Neuronal stem cell (in vitro differentiated cells): Measurements from ENCODE around the gene GAS2L3. TPM values are rescaled to one million over a fixed set of nuclear protein-coding genes. Genes with fewer than 3 reads are reported as not detected.
A peak's percentile ranks its signal among the peaks of the same experiment; 100 is the strongest.

Experiments used
- DNase-seq: peaks from one replicate; pipeline ENCODE4 v3.0.0-alpha.2; 2013; ENCODE audit warnings: low spot score
- H2AFZ ChIP-seq: one replicate; pipeline ENCODE4 v1.6.1; 2013; ENCODE audit warnings: mild to moderate bottlenecking, low read length, inconsistent platforms
- H2AK5ac ChIP-seq: 2 replicates; pipeline ENCODE4 v1.6.1; 2013; ENCODE audit warnings: low read depth, mild to moderate bottlenecking, inconsistent platforms, low read length, moderate library complexity, mixed read lengths
- H2BK120ac ChIP-seq: 2 replicates; pipeline ENCODE4 v1.6.1; 2013; ENCODE audit warnings: low read depth, mild to moderate bottlenecking, inconsistent platforms, low read length, moderate library complexity, mixed read lengths
- H2BK12ac ChIP-seq: one replicate; pipeline ENCODE4 v1.6.1; 2013; ENCODE audit warnings: low read length, inconsistent platforms
- H2BK15ac ChIP-seq: 2 replicates; pipeline ENCODE4 v1.6.1; 2013; ENCODE audit warnings: mild to moderate bottlenecking, low read length, inconsistent platforms, mixed read lengths
- H2BK5ac ChIP-seq: one replicate; pipeline ENCODE4 v1.6.1; 2013; ENCODE audit warnings: inconsistent platforms, mild to moderate bottlenecking, low read length, moderate library complexity
- H3K14ac ChIP-seq: one replicate; pipeline ENCODE4 v1.6.1; 2013; ENCODE audit warnings: low read length, inconsistent platforms
- H3K18ac ChIP-seq: 2 replicates; pipeline ENCODE4 v1.6.1; 2013; ENCODE audit warnings: low read length, inconsistent platforms
- H3K23ac ChIP-seq: 2 replicates; pipeline ENCODE4 v1.6.1; 2013; ENCODE audit warnings: low read depth, mild to moderate bottlenecking, mixed read lengths, low read length, inconsistent platforms; ENCODE audit not compliant: poor library complexity
- H3K27ac ChIP-seq: replicated peaks from 3 replicates; pipeline ENCODE4 v1.5.1; 2013; ENCODE audit warnings: low read length, inconsistent platforms
- H3K27me3 ChIP-seq, 3 experiments: 2 replicates each; pipeline ENCODE4 v1.6.1; 2013; ENCODE audit warnings: low read length in 3 of 3, mild to moderate bottlenecking in 2 of 3, inconsistent platforms in 1 of 3, low read depth in 1 of 3, mixed read lengths in 1 of 3, moderate library complexity in 1 of 3; ENCODE audit not compliant: control insufficient read depth in 3 of 3, insufficient read depth in 3 of 3
- H3K36me3 ChIP-seq, 2 donors: replicated peaks in 1 of 2; 2 replicates each; pipeline ENCODE4 v1.6.1; 2013; ENCODE audit warnings: low read length in 2 of 2; ENCODE audit not compliant: control insufficient read depth in 2 of 2, insufficient read depth in 2 of 2
- H3K4ac ChIP-seq: 2 replicates; pipeline ENCODE4 v1.6.1; 2013; ENCODE audit warnings: inconsistent platforms, mild to moderate bottlenecking, low read length, moderate library complexity
- H3K4me1 ChIP-seq, 2 donors: 1 replicate in 1 of 2; 2 replicates in 1 of 2; pipeline ENCODE4 v1.6.1; 2013; ENCODE audit warnings: low read length in 2 of 2, low read depth in 1 of 2; ENCODE audit not compliant: control insufficient read depth in 2 of 2, insufficient read depth in 1 of 2
- H3K4me2 ChIP-seq: one replicate; pipeline ENCODE4 v1.6.1; 2013; ENCODE audit warnings: mild to moderate bottlenecking, low read length, inconsistent platforms; ENCODE audit not compliant: insufficient read depth, poor library complexity, severe bottlenecking
- H3K4me3 ChIP-seq, 2 donors: 2 replicates each; pipeline ENCODE4 v1.5.1; 2013; ENCODE audit warnings: low read length in 2 of 2, mild to moderate bottlenecking in 2 of 2, inconsistent platforms in 1 of 2, moderate library complexity in 1 of 2
- H3K79me1 ChIP-seq: one replicate; pipeline ENCODE4 v1.6.1; 2013; ENCODE audit warnings: low read depth, mild to moderate bottlenecking, inconsistent platforms, low read length, moderate library complexity
- H3K9ac ChIP-seq: one replicate; pipeline ENCODE4 v1.6.1; 2013; ENCODE audit warnings: mild to moderate bottlenecking, low read depth, low read length, inconsistent platforms; ENCODE audit not compliant: poor library complexity
- H3K9me3 ChIP-seq, 2 donors: replicated peaks in 1 of 2; 2 replicates each; pipeline versions ENCODE3 to v1.6.1; 2013; ENCODE audit warnings: low read length in 2 of 2, mild to moderate bottlenecking in 2 of 2, inconsistent platforms in 1 of 2, low read depth in 1 of 2, mixed read lengths in 1 of 2, moderate library complexity in 1 of 2; ENCODE audit not compliant: control insufficient read depth in 2 of 2, insufficient read depth in 1 of 2
- H4K8ac ChIP-seq: one replicate; pipeline ENCODE4 v1.6.1; 2013; ENCODE audit warnings: low read depth, mild to moderate bottlenecking, inconsistent platforms, low read length, moderate library complexity
- H4K91ac ChIP-seq: one replicate; pipeline ENCODE4 v1.6.1; 2013; ENCODE audit warnings: low read length, low read depth, mild to moderate bottlenecking, inconsistent platforms; ENCODE audit not compliant: poor library complexity
- WGBS, 2 donors: extraction: QIAGEN DNeasy Blood & Tissue Kit; methylation state at CpG; one replicate each; pipeline ENCODE4 v1.1.7; 2013; ENCODE audit warnings: missing lambda C conversion rate in 2 of 2, mixed read lengths in 1 of 2; ENCODE audit not compliant: insufficient read length in 2 of 2, insufficient replicate concordance in 1 of 2; ENCODE audit errors: extremely low coverage in 2 of 2; 5-methylcytosine and 5-hydroxymethylcytosine counted together
- polyA plus RNA-seq, 2 experiments: library from polyadenylated mRNA; stranded (reverse); fragments of 200-250 nt; gene quantifications; one replicate each; pipeline ENCODE4 v1.2.3, GENCODE V29; 2013

The GAS2L3 gene
- 30.3 TPM for polyA plus RNA-seq (2013, experiment 1 of 2)
- polyA plus RNA-seq (2013, experiment 2 of 2): 33.4 TPM

GRCh38 chr12:100573292-100574186 lies at the start of gene GAS2L3:
Gene GAS2L3, plus strand, starts transcription at chr12:100573684. Its CDS starts 21,221 bp downstream, at chr12:100594905.
- no peak within 1 kb of the TSS for H4K91ac ChIP-seq
- peak within 1 kb of the TSS; percentile 82 for H3K4me2 ChIP-seq
- H2BK15ac ChIP-seq: no peak within 1 kb of the TSS
- no peaks in the 10 kb centered on the region for H3K9me3 ChIP-seq
- H2BK120ac ChIP-seq: no peak within 1 kb of the TSS
- DNase-seq: peak; percentile 90
- H3K14ac ChIP-seq: no peak within 1 kb of the TSS
- peaks cover 0 to 4% of the 10 kb centered on the region in 2 donors for H3K4me1 ChIP-seq
- no peak within 1 kb of the TSS for H3K4ac ChIP-seq
- H3K4me3 ChIP-seq: peak within 1 kb of the TSS; percentile 70 to 93
- no peak within 1 kb of the TSS for H2BK5ac ChIP-seq
- peaks cover 0 to 7% (median 2%) of the 10 kb centered on the region in 3 experiments for H3K27me3 ChIP-seq
- no peak within 1 kb of the TSS for H3K27ac ChIP-seq
- H3K23ac ChIP-seq: no peak within 1 kb of the TSS
- WGBS, 2 donors: no CpG with 5 or more reads among the region's 70 CpGs
- peaks cover 0 to under 1% of the 10 kb centered on the region in 2 donors for H3K36me3 ChIP-seq
- no peak within 1 kb of the TSS for H2AK5ac ChIP-seq
- H2BK12ac ChIP-seq: no peak within 1 kb of the TSS
- peak within 1 kb of the TSS; percentile 97 for H2AFZ ChIP-seq
- H3K79me1 ChIP-seq: no peaks in the 10 kb centered on the region
- peak within 1 kb of the TSS; percentile 15 for H3K18ac ChIP-seq
- peak within 1 kb of the TSS; percentile 64 for H3K9ac ChIP-seq
- H4K8ac ChIP-seq: no peak within 1 kb of the TSS

GRCh38 chr12:100528034-100528433 lies 45.5 kb upstream of the GAS2L3 start:
- Histone ChIP-seq H3K9me3 (no peaks in the 10 kb centered on the region), H3K18ac (no peak overlapping the region), H3K36me3 (no peaks in the 10 kb centered on the region), H3K4me2 (no peak overlapping the region), H3K9ac (no peak overlapping the region), H2BK12ac (no peak overlapping the region), H2AFZ (no peak overlapping the region), H3K4me3 (no peak overlapping the region), H3K4me1 (no peaks in the 10 kb centered on the region), H2AK5ac (no peak overlapping the region), H3K14ac (no peak overlapping the region), H3K79me1 (no peaks in the 10 kb centered on the region), H4K91ac (no peak overlapping the region), H4K8ac (no peak overlapping the region), H3K4ac (no peak overlapping the region), H2BK5ac (no peak overlapping the region), H2BK15ac (no peak overlapping the region), H3K27ac (no peak overlapping the region), H3K23ac (no peak overlapping the region), H2BK120ac (no peak overlapping the region), H3K27me3 (no peaks in the 10 kb centered on the region)
- no peak for DNase-seq
- no CpG with 5 or more reads among the region's 3 CpGs for WGBS, 2 donors

- no CpG with 5 or more reads among the region's 1 CpG for WGBS, 2 donors
- H2BK15ac ChIP-seq: no peak overlapping the region
- H3K4me1 ChIP-seq: no peaks in the 10 kb centered on the region
- H3K23ac ChIP-seq: no peak overlapping the region
- H3K27me3 ChIP-seq: no peaks in the 10 kb centered on the region
- H3K4ac ChIP-seq: no peak overlapping the region
- no peak overlapping the region for H3K14ac ChIP-seq
- H4K8ac ChIP-seq: no peak overlapping the region
- H3K27ac ChIP-seq: no peak overlapping the region
- H3K79me1 ChIP-seq: no peaks in the 10 kb centered on the region
- no peak overlapping the region for H2BK120ac ChIP-seq
- no peaks in the 10 kb centered on the region for H3K36me3 ChIP-seq
- no peak overlapping the region for H3K4me3 ChIP-seq
- no peak overlapping the region for H3K4me2 ChIP-seq
- no peak overlapping the region for H2BK12ac ChIP-seq
- H3K18ac ChIP-seq: no peak overlapping the region
- H2BK5ac ChIP-seq: no peak overlapping the region
- H3K9ac ChIP-seq: no peak overlapping the region
- H2AFZ ChIP-seq: no peak overlapping the region
- DNase-seq: no peak
- H4K91ac ChIP-seq: no peak overlapping the region
- no peak overlapping the region for H2AK5ac ChIP-seq
- no peaks in the 10 kb centered on the region for H3K9me3 ChIP-seq
Observed at GRCh38 chr12:100528471-100529127, 44.9 kb upstream of the GAS2L3 start.

- no peak overlapping the region for H4K91ac ChIP-seq
- H3K27ac ChIP-seq: no peak overlapping the region
- no peak overlapping the region for H3K4ac ChIP-seq
- WGBS, 2 donors: no CpG with 5 or more reads among the region's 2 CpGs
- no peak overlapping the region for H3K4me3 ChIP-seq
- no peak overlapping the region for H3K18ac ChIP-seq
- DNase-seq: no peak
- no peak overlapping the region for H4K8ac ChIP-seq
- no peaks in the 10 kb centered on the region for H3K36me3 ChIP-seq
- no peak overlapping the region for H2AK5ac ChIP-seq
- H3K27me3 ChIP-seq: no peaks in the 10 kb centered on the region
- H3K4me2 ChIP-seq: no peak overlapping the region
- H3K79me1 ChIP-seq: no peaks in the 10 kb centered on the region
- no peak overlapping the region for H2BK5ac ChIP-seq
- H2BK12ac ChIP-seq: no peak overlapping the region
- H2BK15ac ChIP-seq: no peak overlapping the region
- H3K14ac ChIP-seq: no peak overlapping the region
- no peak overlapping the region for H2BK120ac ChIP-seq
- no peak overlapping the region for H3K9ac ChIP-seq
- no peak overlapping the region for H3K23ac ChIP-seq
- H3K4me1 ChIP-seq: no peaks in the 10 kb centered on the region
- H2AFZ ChIP-seq: no peak overlapping the region
- no peaks in the 10 kb centered on the region for H3K9me3 ChIP-seq
Observed at GRCh38 chr12:100529756-100530350, 43.6 kb upstream of the GAS2L3 start.
